Endothelial cell (in vitro differentiated cells): Measurements from ENCODE around the gene MAPKAP1. TPM values are rescaled to one million over a fixed set of nuclear protein-coding genes. Genes with fewer than 3 reads are reported as not detected.

Source experiments
- DNase-seq: peaks from one replicate; pipeline ENCODE4 v3.0.0; 2021; ENCODE audit warnings: low spot score
- H3K27ac Mint-ChIP-seq: one replicate; pipeline ENCODE4 v1.8.0; 2021; ENCODE audit warnings: mixed read lengths, inconsistent platforms; ENCODE audit not compliant: unreplicated experiment
- H3K27me3 Mint-ChIP-seq: one replicate; pipeline ENCODE4 v1.8.0; 2021; ENCODE audit warnings: mild to moderate bottlenecking, moderate library complexity, mixed read lengths, inconsistent platforms; ENCODE audit not compliant: unreplicated experiment
- H3K36me3 Mint-ChIP-seq: one replicate; pipeline ENCODE4 v1.8.0; 2021; ENCODE audit warnings: mild to moderate bottlenecking, low read depth, mixed read lengths, inconsistent platforms; ENCODE audit not compliant: unreplicated experiment
- H3K4me1 Mint-ChIP-seq: one replicate; pipeline ENCODE4 v1.8.0; 2021; ENCODE audit warnings: mild to moderate bottlenecking, mixed read lengths, inconsistent platforms; ENCODE audit not compliant: unreplicated experiment
- H3K4me3 Mint-ChIP-seq: one replicate; pipeline ENCODE4 v1.8.0; 2021; ENCODE audit warnings: mild to moderate bottlenecking, mixed read lengths, inconsistent platforms; ENCODE audit not compliant: unreplicated experiment
- H3K9me3 Mint-ChIP-seq: one replicate; pipeline ENCODE4 v1.8.0; 2021; ENCODE audit warnings: mixed read lengths, inconsistent platforms; ENCODE audit not compliant: unreplicated experiment
- total RNA-seq: library from RNA; stranded (reverse); fragmentation: NEBNext Ultra II Directional; extraction: Animal tissue kit (Norgen Biotek cat#: 25700); gene quantifications from one replicate; pipeline ENCODE4 v1.2.1, GENCODE V29; 2021; ENCODE audit not compliant: unreplicated experiment
- TF ChIP-seq, protein P1 (sequence below): fragments of 200-600 bp; sonication (generic); IDR thresholded peaks from one replicate; pipeline ENCODE4 v1.5.0; 2021; ENCODE audit warnings: antibody characterized with exemption; ENCODE audit not compliant: unreplicated experiment

MAPKAP1 gene
- total RNA-seq, 1 donor from 2014 or later, result 74.6 TPM

DNA sequence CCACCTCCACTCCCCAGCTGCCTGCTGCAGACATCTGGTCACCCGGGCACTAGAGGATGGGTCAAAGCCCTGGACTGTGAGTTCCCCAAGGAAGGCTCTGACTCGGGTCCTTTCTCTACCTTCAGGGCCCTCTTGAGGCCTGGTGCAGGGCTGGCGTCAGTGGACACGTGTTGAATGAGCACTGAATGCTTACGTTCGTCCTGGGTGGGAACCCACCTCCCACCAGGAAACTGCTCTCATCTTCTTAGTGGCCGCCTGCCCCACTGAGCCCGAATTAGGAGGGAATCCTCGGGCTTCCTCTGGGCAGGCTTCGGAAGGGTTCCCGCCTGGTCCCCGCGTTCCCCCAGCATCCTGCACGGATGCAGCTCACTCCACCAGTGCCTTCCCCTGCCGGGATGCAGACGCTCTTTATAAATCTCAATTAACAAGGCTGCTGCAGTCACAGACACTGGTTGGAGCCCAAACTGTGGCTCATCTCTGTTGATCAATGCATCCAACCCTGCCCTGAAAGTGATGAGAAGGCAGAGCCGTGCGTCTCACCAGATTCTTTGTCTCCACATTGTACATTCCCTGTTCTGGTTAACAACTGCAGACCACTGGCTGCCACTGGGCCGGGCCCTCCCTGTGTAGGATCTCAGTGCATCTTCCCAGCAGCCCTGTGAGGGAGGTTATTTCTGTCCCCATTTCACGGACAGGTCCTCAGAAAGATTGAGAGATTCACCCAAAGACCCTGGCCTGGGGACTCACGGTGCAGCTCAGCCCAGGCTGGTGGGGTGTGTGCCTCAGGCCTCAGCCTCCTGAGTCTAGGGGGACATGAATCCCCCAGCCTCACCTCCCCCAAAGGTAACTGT is 276.6 kb downstream of the MAPKAP1 start:
- Mint-ChIP-seq H3K9me3 (no peaks in the 10 kb centered on the region), H3K36me3 (no peaks in the 10 kb centered on the region), H3K4me1 (no peaks in the 10 kb centered on the region), H3K27ac (no peak overlapping the region), H3K4me3 (no peak overlapping the region), H3K27me3 (peaks cover 7% of the 10 kb centered on the region)
- TF ChIP-seq, protein P1, sequence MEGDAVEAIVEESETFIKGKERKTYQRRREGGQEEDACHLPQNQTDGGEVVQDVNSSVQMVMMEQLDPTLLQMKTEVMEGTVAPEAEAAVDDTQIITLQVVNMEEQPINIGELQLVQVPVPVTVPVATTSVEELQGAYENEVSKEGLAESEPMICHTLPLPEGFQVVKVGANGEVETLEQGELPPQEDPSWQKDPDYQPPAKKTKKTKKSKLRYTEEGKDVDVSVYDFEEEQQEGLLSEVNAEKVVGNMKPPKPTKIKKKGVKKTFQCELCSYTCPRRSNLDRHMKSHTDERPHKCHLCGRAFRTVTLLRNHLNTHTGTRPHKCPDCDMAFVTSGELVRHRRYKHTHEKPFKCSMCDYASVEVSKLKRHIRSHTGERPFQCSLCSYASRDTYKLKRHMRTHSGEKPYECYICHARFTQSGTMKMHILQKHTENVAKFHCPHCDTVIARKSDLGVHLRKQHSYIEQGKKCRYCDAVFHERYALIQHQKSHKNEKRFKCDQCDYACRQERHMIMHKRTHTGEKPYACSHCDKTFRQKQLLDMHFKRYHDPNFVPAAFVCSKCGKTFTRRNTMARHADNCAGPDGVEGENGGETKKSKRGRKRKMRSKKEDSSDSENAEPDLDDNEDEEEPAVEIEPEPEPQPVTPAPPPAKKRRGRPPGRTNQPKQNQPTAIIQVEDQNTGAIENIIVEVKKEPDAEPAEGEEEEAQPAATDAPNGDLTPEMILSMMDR, result no peak
- no peak for DNase-seq

DNA sequence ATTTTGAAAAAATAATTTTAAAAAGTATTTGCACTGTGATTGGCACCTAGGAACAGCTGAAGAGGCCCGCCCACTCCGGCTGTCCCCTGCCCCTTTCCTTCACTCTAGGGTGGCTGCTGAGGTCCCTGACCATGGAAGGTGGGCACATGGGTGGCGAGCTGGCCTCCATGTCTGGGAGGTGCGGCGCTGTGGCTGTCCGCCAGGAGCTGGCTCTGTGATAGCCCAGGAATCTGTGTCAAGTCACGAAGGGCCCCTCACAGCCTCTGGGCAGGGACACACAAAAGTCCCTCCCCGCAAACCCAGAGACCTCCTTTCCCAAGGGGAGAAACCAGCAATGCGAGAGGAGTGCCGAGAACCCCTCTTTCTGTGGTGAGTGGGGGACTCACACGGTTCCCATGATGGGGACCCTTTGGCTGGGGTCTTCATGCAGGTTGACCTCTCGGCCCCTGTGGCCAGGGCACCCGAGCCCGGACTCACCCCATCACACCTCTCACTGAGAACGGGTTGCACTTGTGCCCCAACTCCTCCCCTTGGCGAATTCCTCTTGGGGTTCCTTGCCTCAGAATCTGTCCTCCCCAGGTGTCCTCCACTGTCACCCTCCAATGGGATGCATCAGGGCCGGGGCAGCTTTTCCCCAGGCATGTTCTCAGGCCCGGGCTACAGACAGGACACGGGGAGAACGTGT is 277.4 kb downstream of the MAPKAP1 start:
- no peaks in the 10 kb centered on the region for H3K4me1 Mint-ChIP-seq
- peaks cover 7% of the 10 kb centered on the region for H3K27me3 Mint-ChIP-seq
- TF ChIP-seq, protein P1, result no peak
- no peak for DNase-seq
- no peaks in the 10 kb centered on the region for H3K36me3 Mint-ChIP-seq
- H3K27ac Mint-ChIP-seq, result no peak overlapping the region
- H3K9me3 Mint-ChIP-seq, result no peaks in the 10 kb centered on the region
- no peak overlapping the region for H3K4me3 Mint-ChIP-seq

DNA sequence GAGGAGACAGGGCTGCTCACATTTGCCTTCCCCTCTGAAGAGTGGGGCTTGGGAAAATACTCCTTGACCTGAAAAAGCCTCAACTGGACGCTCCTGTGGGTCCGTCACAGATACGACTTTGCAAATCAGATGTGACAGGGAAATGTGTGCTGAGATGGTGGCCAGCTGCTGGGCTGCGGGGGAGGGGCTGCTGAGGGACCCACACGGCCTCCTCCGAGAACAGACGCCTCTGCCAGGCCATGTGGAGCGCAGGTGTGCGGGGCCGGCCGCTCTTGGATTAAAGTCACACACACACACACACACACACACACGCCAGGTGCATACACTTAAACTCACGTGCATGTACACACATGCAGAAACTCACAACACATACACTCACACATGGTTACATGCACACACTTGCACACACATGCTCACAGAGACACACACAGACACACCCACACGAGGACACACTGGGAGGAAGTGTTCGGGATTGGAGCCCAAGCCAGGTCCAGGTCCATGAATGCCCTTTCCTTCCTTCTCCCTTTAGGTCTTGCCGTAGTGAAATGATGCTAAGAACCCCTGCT is 278.0 kb downstream of the MAPKAP1 start:
- H3K27me3 Mint-ChIP-seq, result peaks cover 7% of the 10 kb centered on the region
- peak overlapping the region; percentile 37 for H3K27ac Mint-ChIP-seq
- DNase-seq, result no peak
- H3K4me3 Mint-ChIP-seq, result no peak overlapping the region
- no peaks in the 10 kb centered on the region for H3K4me1 Mint-ChIP-seq
- no peaks in the 10 kb centered on the region for H3K36me3 Mint-ChIP-seq
- TF ChIP-seq, protein P1, result no peak
- H3K9me3 Mint-ChIP-seq, result no peaks in the 10 kb centered on the region

DNA sequence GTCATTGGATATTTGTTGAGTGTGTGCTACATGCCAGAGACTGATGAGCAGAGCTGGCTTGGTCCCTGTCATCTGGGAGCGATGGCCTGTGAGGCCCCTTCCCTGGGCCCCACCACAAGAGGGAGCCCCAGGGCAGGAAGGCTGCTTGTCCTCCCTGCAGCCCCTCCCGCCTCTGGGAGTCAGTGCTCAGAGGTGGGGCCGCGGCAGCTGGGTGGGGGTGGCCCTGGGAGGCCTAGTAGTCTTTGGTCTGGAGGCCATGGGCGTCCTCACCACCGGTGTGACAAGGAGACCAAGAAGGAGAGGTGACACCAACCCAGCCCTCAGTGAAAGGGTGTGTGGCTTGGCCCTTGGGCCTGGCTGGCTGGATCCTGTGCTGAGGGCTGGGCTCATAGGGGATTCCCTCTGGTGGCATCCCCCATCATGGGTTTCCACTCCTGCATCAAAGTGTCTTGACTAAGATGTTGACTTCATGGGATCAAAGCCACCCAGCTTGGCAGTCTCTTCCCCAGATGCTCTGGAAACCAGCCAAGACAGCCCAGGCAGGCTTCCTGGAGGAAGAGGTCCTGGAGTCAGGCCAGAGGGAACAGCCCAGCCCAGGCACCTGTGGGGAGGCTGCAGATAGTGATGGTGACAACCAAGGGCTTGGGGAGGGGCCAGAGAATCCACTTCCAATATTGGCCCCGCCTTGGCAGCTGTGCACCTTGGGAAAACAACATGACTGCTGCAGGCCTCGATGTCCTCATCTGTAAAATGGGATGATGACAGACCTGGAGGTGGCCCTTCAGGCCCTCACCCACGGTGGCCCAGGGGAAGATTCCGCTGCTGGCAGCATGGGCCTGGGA is 278.7 kb downstream of the MAPKAP1 start:
- H3K4me3 Mint-ChIP-seq, result no peak overlapping the region
- no peaks in the 10 kb centered on the region for H3K4me1 Mint-ChIP-seq
- no peak for DNase-seq
- no peak overlapping the region for H3K27ac Mint-ChIP-seq
- H3K27me3 Mint-ChIP-seq, result peaks cover 7% of the 10 kb centered on the region
- no peaks in the 10 kb centered on the region for H3K9me3 Mint-ChIP-seq
- TF ChIP-seq, protein P1, result peak; percentile 20
- no peaks in the 10 kb centered on the region for H3K36me3 Mint-ChIP-seq
